GM10266 (cell line): Measurements from ENCODE around the gene MUS81.

Experiments used
- DNase-seq: peaks from one replicate; pipeline ENCODE4 v3.0.0; 2012; ENCODE audit errors: extremely low spot score
- TF ChIP-seq, protein P1 (sequence below): IDR thresholded peaks from 2 replicates; pipeline ENCODE4 v1.5.1; 2012; ENCODE audit warnings: mild to moderate bottlenecking, low read depth; ENCODE audit not compliant: control insufficient read depth, insufficient read depth; ENCODE audit errors: missing control alignments

MUS81 gene

DNA sequence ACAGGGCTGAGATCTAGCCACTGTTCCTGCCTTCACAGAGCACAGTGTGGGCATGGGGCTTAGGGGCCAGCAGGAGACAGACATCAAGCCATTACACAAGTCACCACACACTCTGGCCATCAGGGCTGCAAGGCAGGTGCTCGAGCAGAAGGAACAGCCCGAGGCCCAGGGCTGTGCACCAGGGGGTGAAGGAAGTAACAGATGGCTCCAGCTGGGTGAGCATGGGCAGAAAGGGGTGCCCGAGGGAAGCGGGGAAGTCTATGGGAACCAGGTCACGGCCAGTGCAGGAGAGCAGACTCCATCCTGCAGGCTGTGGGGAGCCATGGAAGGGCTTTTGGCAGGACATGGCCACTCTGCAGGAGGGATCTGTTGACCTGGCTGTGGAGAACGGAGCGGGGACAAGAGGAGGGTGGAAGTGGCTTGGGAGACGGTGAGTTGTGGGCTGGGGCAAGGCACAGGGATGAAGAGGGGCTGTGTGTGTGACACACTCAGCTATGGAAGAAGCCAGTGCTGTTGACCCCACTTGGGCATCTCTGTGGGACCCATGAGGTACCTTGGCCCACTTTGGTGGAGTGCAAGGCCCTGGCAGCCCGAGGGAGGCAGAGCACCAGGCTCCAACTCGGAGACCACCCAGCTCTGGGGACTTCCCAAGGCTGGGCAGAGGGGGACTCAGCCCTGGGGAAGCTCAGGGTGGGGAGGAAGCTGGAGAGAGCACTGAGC, 55.0 kb downstream of the MUS81 start:
- no peak for DNase-seq
- TF ChIP-seq, protein P1, sequence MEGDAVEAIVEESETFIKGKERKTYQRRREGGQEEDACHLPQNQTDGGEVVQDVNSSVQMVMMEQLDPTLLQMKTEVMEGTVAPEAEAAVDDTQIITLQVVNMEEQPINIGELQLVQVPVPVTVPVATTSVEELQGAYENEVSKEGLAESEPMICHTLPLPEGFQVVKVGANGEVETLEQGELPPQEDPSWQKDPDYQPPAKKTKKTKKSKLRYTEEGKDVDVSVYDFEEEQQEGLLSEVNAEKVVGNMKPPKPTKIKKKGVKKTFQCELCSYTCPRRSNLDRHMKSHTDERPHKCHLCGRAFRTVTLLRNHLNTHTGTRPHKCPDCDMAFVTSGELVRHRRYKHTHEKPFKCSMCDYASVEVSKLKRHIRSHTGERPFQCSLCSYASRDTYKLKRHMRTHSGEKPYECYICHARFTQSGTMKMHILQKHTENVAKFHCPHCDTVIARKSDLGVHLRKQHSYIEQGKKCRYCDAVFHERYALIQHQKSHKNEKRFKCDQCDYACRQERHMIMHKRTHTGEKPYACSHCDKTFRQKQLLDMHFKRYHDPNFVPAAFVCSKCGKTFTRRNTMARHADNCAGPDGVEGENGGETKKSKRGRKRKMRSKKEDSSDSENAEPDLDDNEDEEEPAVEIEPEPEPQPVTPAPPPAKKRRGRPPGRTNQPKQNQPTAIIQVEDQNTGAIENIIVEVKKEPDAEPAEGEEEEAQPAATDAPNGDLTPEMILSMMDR = no peak

DNA sequence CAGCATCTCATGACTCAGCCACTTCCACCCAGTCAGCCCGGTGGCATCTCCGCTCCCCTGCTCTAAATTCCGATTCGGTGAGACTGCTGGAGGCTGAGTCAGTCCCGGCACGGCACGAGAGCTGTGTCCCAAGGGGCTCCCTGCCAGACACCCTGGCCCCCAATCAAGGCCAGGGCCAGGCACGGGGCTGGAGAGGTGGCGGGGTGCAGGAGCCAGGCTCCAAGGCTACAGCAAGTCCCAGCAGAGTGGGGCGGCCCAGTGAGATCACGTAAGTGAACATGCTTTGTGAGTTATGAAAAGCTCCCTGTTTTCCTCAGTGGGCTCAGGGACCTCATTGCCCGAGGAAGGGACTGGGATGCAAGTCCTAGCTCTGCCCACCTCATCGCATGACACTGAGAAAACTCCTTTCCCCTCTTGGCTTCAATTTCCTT, 55.6 kb downstream of the MUS81 start:
- TF ChIP-seq, protein P1 = no peak
- no peak for DNase-seq
